Subcutaneous adipose tissue (tissue), 4 donors: ENCODE measurements around the gene DLL4. TPM values are rescaled to one million over a fixed set of nuclear protein-coding genes. Genes with fewer than 3 reads are reported as not detected.

Experiments used
- total RNA-seq, 4 donors: library from RNA; depleted of rRNA; stranded (reverse); fragments of >200 nt; gene quantifications; one replicate each; pipeline ENCODE4 v1.1.0, GENCODE V29; 2016
- TF ChIP-seq, protein P1 (sequence below): fragments of 450-650 bp; IDR thresholded peaks from one replicate; pipeline ENCODE4 v1.5.1; 2016; ENCODE audit warnings: low read depth, mild to moderate bottlenecking, control low read depth, antibody characterized with exemption, moderate library complexity

Gene DLL4
- total RNA-seq, 4 donors from 2014 or later, result 2.9 to 36.2 (median 9.8) TPM

GRCh38 chr15:40941528-40942336 is 12.6 kb downstream of the DLL4 start:
- TF ChIP-seq, protein P1, sequence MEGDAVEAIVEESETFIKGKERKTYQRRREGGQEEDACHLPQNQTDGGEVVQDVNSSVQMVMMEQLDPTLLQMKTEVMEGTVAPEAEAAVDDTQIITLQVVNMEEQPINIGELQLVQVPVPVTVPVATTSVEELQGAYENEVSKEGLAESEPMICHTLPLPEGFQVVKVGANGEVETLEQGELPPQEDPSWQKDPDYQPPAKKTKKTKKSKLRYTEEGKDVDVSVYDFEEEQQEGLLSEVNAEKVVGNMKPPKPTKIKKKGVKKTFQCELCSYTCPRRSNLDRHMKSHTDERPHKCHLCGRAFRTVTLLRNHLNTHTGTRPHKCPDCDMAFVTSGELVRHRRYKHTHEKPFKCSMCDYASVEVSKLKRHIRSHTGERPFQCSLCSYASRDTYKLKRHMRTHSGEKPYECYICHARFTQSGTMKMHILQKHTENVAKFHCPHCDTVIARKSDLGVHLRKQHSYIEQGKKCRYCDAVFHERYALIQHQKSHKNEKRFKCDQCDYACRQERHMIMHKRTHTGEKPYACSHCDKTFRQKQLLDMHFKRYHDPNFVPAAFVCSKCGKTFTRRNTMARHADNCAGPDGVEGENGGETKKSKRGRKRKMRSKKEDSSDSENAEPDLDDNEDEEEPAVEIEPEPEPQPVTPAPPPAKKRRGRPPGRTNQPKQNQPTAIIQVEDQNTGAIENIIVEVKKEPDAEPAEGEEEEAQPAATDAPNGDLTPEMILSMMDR, result no peak

GRCh38 chr15:40942337-40942854 is 13.3 kb downstream of the DLL4 start:
- TF ChIP-seq, protein P1, result no peak

- TF ChIP-seq, protein P1, result no peak
Measured at GRCh38 chr15:40942878-40943277, 13.7 kb downstream of the DLL4 start.

DNA sequence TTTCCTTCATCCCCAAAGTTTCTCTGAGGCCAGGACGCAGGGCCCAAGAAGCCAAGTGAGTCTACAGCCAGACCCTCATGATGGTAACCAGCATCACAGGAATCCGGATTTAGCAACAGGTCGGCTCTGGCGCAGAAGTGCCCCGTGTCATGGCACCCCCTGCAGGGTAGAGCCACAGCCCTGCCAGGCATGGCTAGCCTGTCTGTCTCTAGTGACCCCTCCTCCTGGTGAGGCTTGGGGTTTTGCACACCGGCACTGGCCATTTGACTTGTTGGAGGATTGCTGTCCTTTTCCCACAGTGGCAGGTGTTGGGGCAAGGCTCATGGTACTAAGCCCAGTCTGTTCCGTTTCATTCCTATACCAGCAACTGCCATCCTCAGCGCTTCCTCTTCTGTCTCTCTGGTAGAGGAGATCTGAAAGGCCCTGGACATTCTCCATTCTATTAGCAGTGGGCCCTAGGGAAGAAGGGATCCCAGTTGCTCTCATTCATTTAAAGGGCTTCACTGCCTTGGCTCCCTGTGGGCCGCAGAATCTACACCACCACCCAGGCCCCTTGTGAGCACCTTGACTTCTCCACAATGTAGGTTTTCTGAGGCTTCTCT is 14.7 kb downstream of the DLL4 start:
- TF ChIP-seq, protein P1, result no peak

DNA sequence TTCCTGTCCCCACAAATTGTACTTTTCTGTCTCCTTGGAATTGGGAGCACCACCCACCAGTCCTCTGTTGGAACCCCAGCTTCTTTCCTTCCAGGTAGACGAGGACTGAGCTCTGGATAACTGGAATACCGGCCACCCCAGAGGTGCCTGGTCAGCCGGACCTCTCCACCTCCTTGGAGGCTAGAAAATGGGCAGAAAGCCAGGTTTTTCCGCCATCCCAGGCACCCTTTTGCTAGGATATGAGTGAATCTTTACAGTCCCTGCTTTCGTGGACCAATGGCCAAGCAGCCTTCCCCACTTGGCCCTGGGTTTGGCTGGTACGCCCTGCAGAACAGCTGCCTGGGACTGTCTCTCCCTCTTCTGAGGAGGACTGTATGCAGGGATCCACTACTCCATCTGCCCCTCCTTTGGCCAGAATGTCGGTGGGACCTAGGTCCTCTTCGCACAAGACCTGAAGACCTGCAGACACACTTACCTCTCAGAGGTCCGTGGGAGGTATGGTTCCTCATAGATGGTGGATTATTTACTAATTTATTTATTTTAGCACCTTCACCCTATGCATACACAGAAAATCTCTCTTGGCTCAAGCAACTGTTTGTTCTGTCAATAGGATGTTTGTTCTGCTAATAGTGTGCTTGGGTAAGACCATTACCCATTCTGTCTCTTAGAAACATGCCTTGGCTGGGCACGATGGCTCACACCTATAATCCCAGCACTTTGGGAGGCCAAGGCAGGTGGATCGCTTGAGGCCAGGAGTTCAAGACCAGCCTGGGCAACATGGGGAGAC is 15.6 kb downstream of the DLL4 start:
- TF ChIP-seq, protein P1, result no peak

DNA sequence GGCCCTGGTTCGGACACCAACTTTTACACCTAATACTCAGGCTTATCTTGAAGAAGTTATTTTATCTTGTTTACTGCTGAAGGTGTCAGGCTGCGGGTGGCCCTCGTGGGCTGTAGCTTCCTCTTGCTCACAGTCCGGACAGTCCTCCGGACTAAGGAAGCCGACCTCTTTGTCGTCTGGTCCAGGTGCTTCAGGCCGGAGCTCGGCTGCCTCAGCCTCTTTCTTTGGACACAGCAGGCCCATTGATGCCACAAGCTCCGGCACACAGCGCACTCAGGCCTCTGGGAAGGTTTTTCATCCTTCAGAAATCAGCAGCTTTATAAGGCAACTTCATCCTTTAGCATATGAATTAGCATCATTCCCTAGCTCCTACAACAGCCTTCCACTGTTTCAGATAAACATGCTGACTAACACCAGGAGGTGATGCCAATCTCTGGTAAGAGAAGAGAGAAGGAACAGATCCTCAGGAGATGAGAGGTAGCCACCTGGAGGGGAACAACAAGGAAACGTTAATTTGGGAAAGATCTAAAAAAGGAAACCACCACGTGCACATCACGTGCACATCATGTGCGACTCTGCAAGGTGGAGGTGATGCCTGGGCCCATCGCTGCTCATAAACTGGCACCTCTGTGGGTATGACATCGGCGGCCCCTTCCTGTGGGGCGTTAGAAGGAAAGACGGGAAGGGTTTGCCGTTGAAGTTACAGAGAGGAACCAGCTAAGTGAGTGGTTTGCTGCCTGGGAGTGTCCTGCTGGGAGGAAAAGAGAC is 19.8 kb downstream of the DLL4 start:
- TF ChIP-seq, protein P1, result no peak
